Panc1 (cell line): ENCODE measurements around the gene AZGP1. TPM values are rescaled to one million over a fixed set of nuclear protein-coding genes. Genes with fewer than 3 reads are reported as not detected.
"Not testable (repeated sequence)": the region's sequence is repeated elsewhere in the genome, so short reads cannot be mapped to it uniquely, and the experiment has no call there.

Experiments used
- ATAC-seq: fragments of 200-7000 bp; cut with Tn5 transposase; 2 replicates; pipeline ENCODE4 v1.9.1; 2020; ENCODE audit warnings: mild to moderate bottlenecking, moderate library complexity
- BruUV-seq: library from RNA; stranded (reverse); fragments of 400-500 nt; replicated peaks from 2 replicates; lab custom pipeline; 2021; lab: Mats Ljungman, UMichigan
- CTCF ChIA-PET: fragments of 300-600 bp; sonication (Branson Sonifier 250); formaldehyde crosslinking; loops from one replicate; lab custom pipeline; 2022; ENCODE audit warnings: antibody characterized with exemption; lab: Charles Lee
- POLR2A ChIA-PET: fragments of 300-600 bp; sonication (Branson Sonifier 250); formaldehyde crosslinking; loops from one replicate; lab custom pipeline; 2022; ENCODE audit warnings: antibody characterized with exemption; lab: Charles Lee
- DNase-seq: peaks from one replicate; pipeline ENCODE4 v3.0.0-alpha.2; 2010; ENCODE audit warnings: low read depth, low spot score
- H3K27ac ChIP-seq: 2 replicates; pipeline ENCODE4 v1.5.1; 2011; ENCODE audit warnings: mild to moderate bottlenecking, low read length, inconsistent platforms
- H3K27me3 ChIP-seq: fragments of 200-500 bp; sonication (Bioruptor generic); 2 replicates; pipeline ENCODE4 v1.6.0; 2014; ENCODE audit warnings: low read length, inconsistent platforms; ENCODE audit not compliant: control insufficient read depth, insufficient read depth
- H3K36me3 ChIP-seq: fragments of 200-500 bp; sonication (Bioruptor generic); 2 replicates; pipeline ENCODE4 v1.5.1; 2014; ENCODE audit warnings: inconsistent platforms, mild to moderate bottlenecking, low read length, moderate library complexity; ENCODE audit not compliant: control insufficient read depth, insufficient read depth
- H3K4me1 ChIP-seq: 2 replicates; pipeline ENCODE4 v1.5.1; 2011; ENCODE audit warnings: inconsistent platforms, mild to moderate bottlenecking, low read length, moderate library complexity; ENCODE audit not compliant: control insufficient read depth, insufficient read depth
- H3K4me3 ChIP-seq, 2 experiments: 2 replicates each; pipeline ENCODE4 v1.5.1; 2011 to 2012; ENCODE audit warnings: low read depth in 2 of 2, low read length in 2 of 2, mild to moderate bottlenecking in 2 of 2, inconsistent platforms in 1 of 2, moderate library complexity in 1 of 2
- H3K9me3 ChIP-seq: fragments of 200-500 bp; sonication (Bioruptor generic); 2 replicates; pipeline ENCODE4 v1.5.1; 2014; ENCODE audit warnings: low read depth, mild to moderate bottlenecking, inconsistent platforms, low read length, moderate library complexity; ENCODE audit not compliant: control insufficient read depth, insufficient read depth
- POLR2AphosphoS5 ChIP-seq: IDR thresholded peaks from 2 replicates; pipeline ENCODE4 v1.6.1; 2012; ENCODE audit warnings: mild to moderate bottlenecking, low read depth, low read length, moderate library complexity
- SIN3A ChIP-seq: IDR thresholded peaks from 2 replicates; pipeline ENCODE4 v1.6.1; 2012; ENCODE audit warnings: low read depth, mild to moderate bottlenecking, low read length, moderate library complexity, borderline replicate concordance; ENCODE audit not compliant: insufficient read depth
- TCF7L2 ChIP-seq: IDR thresholded peaks from 2 replicates; pipeline ENCODE4 v1.6.1; 2011; ENCODE audit warnings: mild to moderate bottlenecking, low read depth, low read length, inconsistent platforms
- in situ Hi-C: cut with HindIII; loops from 2 replicates; pipeline ENCODE4 v1.10.0; 2016; ENCODE audit warnings: low sequenced_read_pairs, low pct_unique_long_range_greater_than_20kb
- intact Hi-C: fragments of 100-400 bp; cut with micrococcal nuclease; formaldehyde crosslinking; loops from one replicate; pipeline ENCODE4 v1.10.0; 2022; ENCODE audit not compliant: unreplicated experiment
- total RNA-seq: library from RNA; stranded (reverse); gene quantifications from one replicate; pipeline ENCODE4 v1.2.1, GENCODE V29; 2021; ENCODE audit not compliant: unreplicated experiment
- TF ChIP-seq, protein P1 (sequence below): fragments of 450-650 bp; IDR thresholded peaks from 2 replicates; pipeline ENCODE4 v1.5.1; 2017; ENCODE audit warnings: mild to moderate bottlenecking
- TF ChIP-seq, protein P2 (sequence below), 2 experiments: IDR thresholded peaks; 2 replicates each; pipeline ENCODE4 v1.6.1; 2011 to 2012; ENCODE audit warnings: low read depth in 2 of 2, control low read depth in 1 of 2, low read length in 1 of 2, mild to moderate bottlenecking in 1 of 2, moderate library complexity in 1 of 2; ENCODE audit not compliant: insufficient read depth in 1 of 2

Gene AZGP1
- total RNA-seq, 1 experiment from 2014 or later: 0.49 TPM

DNA sequence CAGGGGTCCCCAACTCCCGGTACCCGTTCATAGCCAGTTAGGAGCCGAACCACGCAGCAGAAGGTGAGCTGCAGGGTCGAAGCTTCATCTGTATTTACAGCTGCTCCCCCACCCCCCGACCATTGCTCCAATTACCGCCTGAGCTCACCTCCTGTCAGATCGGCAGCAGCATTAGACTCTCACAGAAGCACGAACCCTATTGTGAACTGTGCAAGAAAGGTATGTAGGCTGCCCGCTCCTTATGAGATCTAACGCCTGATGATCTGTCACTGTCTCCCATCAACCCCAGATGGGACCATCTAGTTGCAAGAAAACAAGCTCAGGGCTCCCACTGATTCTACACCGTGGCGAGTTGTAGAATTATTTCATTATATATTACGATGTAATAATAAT lies 14.6 kb upstream of the AZGP1 start:
- H3K36me3 ChIP-seq: no peaks in the 10 kb centered on the region
- TF ChIP-seq, protein P1, sequence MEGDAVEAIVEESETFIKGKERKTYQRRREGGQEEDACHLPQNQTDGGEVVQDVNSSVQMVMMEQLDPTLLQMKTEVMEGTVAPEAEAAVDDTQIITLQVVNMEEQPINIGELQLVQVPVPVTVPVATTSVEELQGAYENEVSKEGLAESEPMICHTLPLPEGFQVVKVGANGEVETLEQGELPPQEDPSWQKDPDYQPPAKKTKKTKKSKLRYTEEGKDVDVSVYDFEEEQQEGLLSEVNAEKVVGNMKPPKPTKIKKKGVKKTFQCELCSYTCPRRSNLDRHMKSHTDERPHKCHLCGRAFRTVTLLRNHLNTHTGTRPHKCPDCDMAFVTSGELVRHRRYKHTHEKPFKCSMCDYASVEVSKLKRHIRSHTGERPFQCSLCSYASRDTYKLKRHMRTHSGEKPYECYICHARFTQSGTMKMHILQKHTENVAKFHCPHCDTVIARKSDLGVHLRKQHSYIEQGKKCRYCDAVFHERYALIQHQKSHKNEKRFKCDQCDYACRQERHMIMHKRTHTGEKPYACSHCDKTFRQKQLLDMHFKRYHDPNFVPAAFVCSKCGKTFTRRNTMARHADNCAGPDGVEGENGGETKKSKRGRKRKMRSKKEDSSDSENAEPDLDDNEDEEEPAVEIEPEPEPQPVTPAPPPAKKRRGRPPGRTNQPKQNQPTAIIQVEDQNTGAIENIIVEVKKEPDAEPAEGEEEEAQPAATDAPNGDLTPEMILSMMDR: no peak
- no peak for TF ChIP-seq POLR2AphosphoS5
- TF ChIP-seq TCF7L2: no peak
- TF ChIP-seq SIN3A: no peak
- TF ChIP-seq, protein P2, sequence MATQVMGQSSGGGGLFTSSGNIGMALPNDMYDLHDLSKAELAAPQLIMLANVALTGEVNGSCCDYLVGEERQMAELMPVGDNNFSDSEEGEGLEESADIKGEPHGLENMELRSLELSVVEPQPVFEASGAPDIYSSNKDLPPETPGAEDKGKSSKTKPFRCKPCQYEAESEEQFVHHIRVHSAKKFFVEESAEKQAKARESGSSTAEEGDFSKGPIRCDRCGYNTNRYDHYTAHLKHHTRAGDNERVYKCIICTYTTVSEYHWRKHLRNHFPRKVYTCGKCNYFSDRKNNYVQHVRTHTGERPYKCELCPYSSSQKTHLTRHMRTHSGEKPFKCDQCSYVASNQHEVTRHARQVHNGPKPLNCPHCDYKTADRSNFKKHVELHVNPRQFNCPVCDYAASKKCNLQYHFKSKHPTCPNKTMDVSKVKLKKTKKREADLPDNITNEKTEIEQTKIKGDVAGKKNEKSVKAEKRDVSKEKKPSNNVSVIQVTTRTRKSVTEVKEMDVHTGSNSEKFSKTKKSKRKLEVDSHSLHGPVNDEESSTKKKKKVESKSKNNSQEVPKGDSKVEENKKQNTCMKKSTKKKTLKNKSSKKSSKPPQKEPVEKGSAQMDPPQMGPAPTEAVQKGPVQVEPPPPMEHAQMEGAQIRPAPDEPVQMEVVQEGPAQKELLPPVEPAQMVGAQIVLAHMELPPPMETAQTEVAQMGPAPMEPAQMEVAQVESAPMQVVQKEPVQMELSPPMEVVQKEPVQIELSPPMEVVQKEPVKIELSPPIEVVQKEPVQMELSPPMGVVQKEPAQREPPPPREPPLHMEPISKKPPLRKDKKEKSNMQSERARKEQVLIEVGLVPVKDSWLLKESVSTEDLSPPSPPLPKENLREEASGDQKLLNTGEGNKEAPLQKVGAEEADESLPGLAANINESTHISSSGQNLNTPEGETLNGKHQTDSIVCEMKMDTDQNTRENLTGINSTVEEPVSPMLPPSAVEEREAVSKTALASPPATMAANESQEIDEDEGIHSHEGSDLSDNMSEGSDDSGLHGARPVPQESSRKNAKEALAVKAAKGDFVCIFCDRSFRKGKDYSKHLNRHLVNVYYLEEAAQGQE (IDR thresholded peaks at IDR 0.05; ENCODE audit: insufficient read depth in 1 of 2, low read depth in 2 of 2, low read length in 1 of 2): no peak
- in situ Hi-C loops (no loop called here), intact Hi-C loops (loop anchor here (5.0 to 10.0 kb wide), 2 partner anchors 78 to 94 kb away; partner anchors contain the start of genes COPS6 and ZNF3)
- peaks cover 10% of the 10 kb centered on the region; the same call in 1 of the 2 replicates for H3K4me1 ChIP-seq
- ATAC-seq (no peak), DNase-seq (no peak)
- H3K4me3 ChIP-seq: no peak overlapping the region
- H3K9me3 ChIP-seq: no peaks in the 10 kb centered on the region
- POLR2A ChIA-PET: no interaction called here
- no TSS peak for BruUV-seq
- H3K27ac ChIP-seq: no peak overlapping the region
- CTCF ChIA-PET: interaction anchor here (0.6 to 1.8 kb wide), 7 partner anchors 11 to 360 kb away, joined by 3 to 7 read pairs (median 4); partner anchors contain the start of genes GJC3 and TRIM4
- no peaks in the 10 kb centered on the region for H3K27me3 ChIP-seq

DNA sequence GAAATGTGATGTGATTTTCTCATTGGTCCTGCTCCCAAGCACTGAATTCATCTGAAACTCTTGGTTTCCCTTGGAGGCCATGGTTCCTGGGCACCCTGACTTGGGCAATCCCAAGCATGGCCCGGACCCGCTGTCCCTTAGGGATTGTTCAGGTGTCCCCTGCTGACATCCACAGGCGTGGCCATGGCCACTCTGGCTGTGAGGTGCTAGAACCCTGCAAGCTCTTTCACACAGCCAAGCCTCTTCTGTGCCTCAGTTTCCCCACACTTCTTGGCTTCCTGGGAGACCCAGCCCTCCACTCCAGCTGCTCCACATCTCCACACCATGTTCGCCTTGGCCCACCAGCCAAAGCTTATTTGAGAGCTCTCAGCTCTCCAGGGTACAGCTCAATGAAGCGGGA lies 12.0 kb upstream of the AZGP1 start:
- BruUV-seq: no TSS peak
- no peak overlapping the region for H3K27ac ChIP-seq
- TF ChIP-seq, protein P1: no peak
- TF ChIP-seq POLR2AphosphoS5: no peak
- TF ChIP-seq, protein P2 (IDR thresholded peaks at IDR 0.05; ENCODE audit: insufficient read depth in 1 of 2, low read depth in 2 of 2, low read length in 1 of 2): no peak
- TF ChIP-seq TCF7L2: no peak
- no peak for TF ChIP-seq SIN3A
- ChIA-PET CTCF (interaction anchor here (0.7 kb wide), 1 partner anchor 69 kb away, joined by 3 read pairs; no protein-coding TSS in a partner anchor), POLR2A (no interaction called here)
- no peaks in the 10 kb centered on the region for H3K36me3 ChIP-seq
- H3K4me1 ChIP-seq: 0 out of 2 replicates have a peak, but pooled peaks cover 3% of the 10 kb centered on the region
- in situ Hi-C loops: no loop called here
- H3K27me3 ChIP-seq: peaks cover 2% of the 10 kb centered on the region; the same call in 1 of the 2 replicates
- H3K4me3 ChIP-seq: no peak overlapping the region
- no peaks in the 10 kb centered on the region for H3K9me3 ChIP-seq
- ATAC-seq: no peak
- no peak for DNase-seq
- intact Hi-C loops: no loop called here

DNA sequence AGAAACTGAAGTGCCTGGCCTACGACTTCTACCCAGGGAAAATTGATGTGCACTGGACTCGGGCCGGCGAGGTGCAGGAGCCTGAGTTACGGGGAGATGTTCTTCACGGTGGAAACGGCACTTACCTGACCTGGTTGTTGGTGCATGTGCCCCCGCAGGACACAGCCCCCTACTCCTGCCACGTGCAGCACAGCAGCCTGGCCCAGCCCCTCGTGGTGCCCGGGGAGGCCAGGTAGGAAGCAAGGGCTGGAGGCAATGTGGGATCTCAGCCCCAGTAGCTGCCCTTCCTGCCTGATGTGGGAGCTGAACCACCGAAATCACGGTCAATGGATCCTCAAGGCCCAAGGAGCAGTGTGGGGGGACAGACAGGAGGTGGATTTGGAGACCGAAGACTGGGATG lies 11.5 kb upstream of the AZGP1 start:
- H3K27me3 ChIP-seq, H3K9me3 ChIP-seq, ATAC-seq, CTCF ChIA-PET, H3K4me3 ChIP-seq, H3K36me3 ChIP-seq, DNase-seq, H3K27ac ChIP-seq, H3K4me1 ChIP-seq, intact Hi-C loops, POLR2A ChIA-PET, BruUV-seq, in situ Hi-C loops: not testable (repeated sequence)
